Liver (tissue), 9 donors: ENCODE data around the gene HUS1. TPM values are rescaled to one million over a fixed set of nuclear protein-coding genes. Genes with fewer than 3 reads are reported as not detected.

Experiments
- DNase-seq: peaks from one replicate; pipeline ENCODE4 v3.0.0-alpha.2; 2017; ENCODE audit warnings: low spot score
- H3K27ac ChIP-seq, 2 donors: one replicate each; pipeline ENCODE4 v1.7.0; 2013; ENCODE audit warnings: inconsistent platforms in 2 of 2, low read length in 2 of 2, control low read depth in 1 of 2, low read depth in 1 of 2, mild to moderate bottlenecking in 1 of 2
- H3K27me3 ChIP-seq, 4 donors: one replicate each; pipeline versions ENCODE4 v1.6.1 to v1.7.0; 2013; ENCODE audit warnings: low read length in 3 of 4, inconsistent platforms in 1 of 4, mild to moderate bottlenecking in 1 of 4, moderate library complexity in 1 of 4; ENCODE audit not compliant: control insufficient read depth in 4 of 4, insufficient read depth in 4 of 4
- H3K36me3 ChIP-seq, 4 donors: one replicate each; pipeline versions ENCODE4 v1.6.1 to v1.7.0; 2013; ENCODE audit warnings: low read length in 3 of 4, mild to moderate bottlenecking in 3 of 4, low read depth in 1 of 4, moderate library complexity in 1 of 4; ENCODE audit not compliant: control insufficient read depth in 4 of 4, insufficient read depth in 3 of 4
- H3K4me1 ChIP-seq, 4 donors: one replicate each; pipeline versions ENCODE4 v1.6.1 to v1.7.0; 2013; ENCODE audit warnings: low read length in 3 of 4, mild to moderate bottlenecking in 3 of 4, moderate library complexity in 1 of 4; ENCODE audit not compliant: control insufficient read depth in 4 of 4, insufficient read depth in 4 of 4
- H3K4me3 ChIP-seq, 3 donors: one replicate each; pipeline versions ENCODE4 v1.6.1 to v1.7.0; 2013; ENCODE audit warnings: low read length in 3 of 3, control low read depth in 1 of 3, low read depth in 1 of 3, mild to moderate bottlenecking in 1 of 3
- H3K9ac ChIP-seq, 2 donors: one replicate each; pipeline ENCODE4 v1.7.0; 2013; ENCODE audit warnings: low read length in 2 of 2, mild to moderate bottlenecking in 2 of 2, moderate library complexity in 2 of 2, control low read depth in 1 of 2, low read depth in 1 of 2
- H3K9me3 ChIP-seq, 4 donors: one replicate each; pipeline versions ENCODE4 v1.6.1 to v1.7.0; 2013; ENCODE audit warnings: low read length in 3 of 4; ENCODE audit not compliant: control insufficient read depth in 4 of 4
- ATF3 ChIP-seq: IDR thresholded peaks from 2 replicates; pipeline ENCODE4 v1.6.1; 2016; ENCODE audit warnings: antibody characterized with exemption
- CTCF ChIP-seq: fragments of 150-350 bp; IDR thresholded peaks from 2 replicates; pipeline ENCODE4 v1.5.1; 2017; ENCODE audit warnings: improper control_type of control experiment, low read depth, low read length; ENCODE audit not compliant: missing input control
- EGR1 ChIP-seq, 2 donors: IDR thresholded peaks; 2 replicates each; pipeline ENCODE4 v1.6.1; 2016 to 2018; ENCODE audit warnings: antibody characterized with exemption in 2 of 2, low read depth in 2 of 2
- FOXA1 ChIP-seq: IDR thresholded peaks from 2 replicates; pipeline ENCODE4 v1.6.1; 2016; ENCODE audit warnings: antibody characterized with exemption
- FOXA2 ChIP-seq: IDR thresholded peaks from 2 replicates; pipeline ENCODE4 v1.6.1; 2016; ENCODE audit warnings: antibody characterized with exemption
- GABPA ChIP-seq, 2 donors: IDR thresholded peaks in 1 of 2; conservative IDR thresholded peaks in 1 of 2; 2 replicates each; pipeline ENCODE4 v1.6.1; 2016; ENCODE audit warnings: antibody characterized with exemption in 2 of 2, mild to moderate bottlenecking in 1 of 2, moderate library complexity in 1 of 2
- HNF4A ChIP-seq, 2 donors: conservative IDR thresholded peaks; 2 replicates each; pipeline ENCODE4 v1.6.1; 2016; ENCODE audit warnings: antibody characterized with exemption in 2 of 2, mild to moderate bottlenecking in 2 of 2
- HNF4G ChIP-seq: IDR thresholded peaks from 2 replicates; pipeline ENCODE4 v1.6.1; 2016; ENCODE audit warnings: antibody characterized with exemption
- JUND ChIP-seq, 2 donors: IDR thresholded peaks; 2 replicates each; pipeline ENCODE4 v1.6.1; 2016; ENCODE audit warnings: antibody characterized with exemption in 2 of 2
- MAX ChIP-seq: IDR thresholded peaks from 2 replicates; pipeline ENCODE4 v1.6.1; 2016; ENCODE audit warnings: antibody characterized with exemption
- NR2F2 ChIP-seq: IDR thresholded peaks from 2 replicates; pipeline ENCODE4 v1.6.1; 2016; ENCODE audit warnings: antibody characterized with exemption
- RAD21 ChIP-seq, 2 donors: IDR thresholded peaks; 2 replicates each; pipeline ENCODE4 v1.6.1; 2016; ENCODE audit warnings: antibody characterized with exemption in 2 of 2, mild to moderate bottlenecking in 2 of 2
- RXRA ChIP-seq, 2 donors: IDR thresholded peaks; 2 replicates each; pipeline ENCODE4 v1.6.1; 2017 to 2018; ENCODE audit warnings: antibody characterized with exemption in 2 of 2, mild to moderate bottlenecking in 1 of 2
- SP1 ChIP-seq: IDR thresholded peaks from 2 replicates; pipeline ENCODE4 v1.6.1; 2018; ENCODE audit warnings: antibody characterized with exemption, mild to moderate bottlenecking
- TAF1 ChIP-seq: conservative IDR thresholded peaks from 2 replicates; pipeline ENCODE4 v1.6.1; 2016; ENCODE audit warnings: antibody characterized with exemption, mild to moderate bottlenecking
- YY1 ChIP-seq: IDR thresholded peaks from 2 replicates; pipeline ENCODE4 v1.6.1; 2016; ENCODE audit warnings: antibody characterized with exemption, mild to moderate bottlenecking
- ZBTB33 ChIP-seq: IDR thresholded peaks from 2 replicates; pipeline ENCODE4 v1.6.1; 2016; ENCODE audit warnings: antibody characterized with exemption
- WGBS: extraction: QIAGEN DNeasy Blood & Tissue Kit; methylation state at CpG from one replicate; pipeline ENCODE4 v1.1.7; 2013; 5-methylcytosine and 5-hydroxymethylcytosine counted together
- polyA plus RNA-seq, 2 donors: library from polyadenylated mRNA; stranded (reverse) in 1 of 2; unstranded in 1 of 2; fragments of 200-250 nt in 1 of 2; fragments of >200 nt in 1 of 2; fragmentation: Nextera tagmentation in 1 of 2; extraction: Ambion mirVana in 1 of 2; gene quantifications; one replicate each; pipeline versions ENCODE4 v1.2.1 to v1.2.3, GENCODE V29; 2013 to 2015
- total RNA-seq, 2 donors: library from RNA; depleted of rRNA; stranded (reverse); fragments of >200 nt; gene quantifications; one replicate each; pipeline ENCODE4 v1.2.3, GENCODE V29; 2014
- donor health status: healthy.
- donor health status: healthy.
- donor health status: healthy.
- donor health status: healthy.
- donor health status: healthy.

Gene HUS1
- total and polyA plus RNA-seq, 4 donors = 9.2 to 39.0 (median 18.4) TPM

- Histone ChIP-seq H3K36me3 (no peaks in the 10 kb centered on the region), H3K9ac (no peak overlapping the region), H3K4me3 (no peak overlapping the region), H3K27me3 (no peaks in the 10 kb centered on the region), H3K9me3 (no peaks in the 10 kb centered on the region), H3K4me1 (no peaks in the 10 kb centered on the region), H3K27ac (no peak overlapping the region)
- TF ChIP-seq JUND (IDR thresholded peaks at IDR 0.05) (no peak), EGR1 (IDR thresholded peaks at IDR 0.05; ENCODE audit: low read depth in 2 of 2) (no peak), RXRA (IDR thresholded peaks at IDR 0.05) (no peak), YY1 (no peak), FOXA1 (no peak), ZBTB33 (no peak), RAD21 (IDR thresholded peaks at IDR 0.05) (no peak), HNF4G (no peak), GABPA (IDR thresholded peaks at IDR 0.05 in 1 of 2, conservative IDR thresholded peaks at IDR 0.05 in 1 of 2) (no peak), CTCF (no peak), MAX (no peak)
- WGBS = 77% methylated on average over 6 of the region's 6 CpGs
- no peak for DNase-seq
Measured at GRCh38 chr7:47932016-47932415, 47.4 kb downstream of the HUS1 start.

GRCh38 chr7:47931005-47932004 lies 48.1 kb downstream of the HUS1 start:
- Histone ChIP-seq H3K27ac (no peak overlapping the region), H3K4me3 (no peak overlapping the region), H3K27me3 (no peaks in the 10 kb centered on the region), H3K4me1 (no peaks in the 10 kb centered on the region), H3K36me3 (no peaks in the 10 kb centered on the region), H3K9ac (no peak overlapping the region), H3K9me3 (no peaks in the 10 kb centered on the region)
- WGBS = 94% methylated on average over 18 of the region's 18 CpGs
- TF ChIP-seq NR2F2 (no peak), MAX (no peak), SP1 (no peak), YY1 (no peak), EGR1 (IDR thresholded peaks at IDR 0.05; ENCODE audit: low read depth in 2 of 2) (no peak), FOXA1 (no peak), HNF4A (conservative IDR thresholded peaks at IDR 0.05) (no peak), TAF1 (no peak), ATF3 (no peak), HNF4G (no peak), FOXA2 (no peak), CTCF (no peak)
- no peak for DNase-seq
